Lung (tissue), 12 donors: ENCODE data around the gene AUTS2. TPM values are rescaled to one million over a fixed set of nuclear protein-coding genes. Genes with fewer than 3 reads are reported as not detected.
A peak's percentile ranks its signal among the peaks of the same experiment; 100 is the strongest.

Source experiments
- ATAC-seq: fragments of 200-7000 bp; cut with Tn5 transposase; one replicate; pipeline ENCODE4 v1.9.1; 2020; ENCODE audit warnings: moderate number of reproducible peaks; ENCODE audit not compliant: insufficient read depth, low FRiP score
- DNase-seq, 3 donors: peaks; one replicate each; pipeline ENCODE4 v3.0.0-alpha.2; 2013 to 2017
- H3K27ac ChIP-seq, 2 donors: one replicate each; pipeline ENCODE4 v1.5.1; 2013; ENCODE audit warnings: mild to moderate bottlenecking in 2 of 2, moderate library complexity in 2 of 2, control low read depth in 1 of 2, inconsistent platforms in 1 of 2, low read depth in 1 of 2, low read length in 1 of 2
- H3K27me3 ChIP-seq, 3 donors: one replicate each; pipeline ENCODE4 v1.5.1; 2013; ENCODE audit warnings: low read length in 2 of 3; ENCODE audit not compliant: control insufficient read depth in 3 of 3, insufficient read depth in 3 of 3
- H3K36me3 ChIP-seq, 4 donors: one replicate each; pipeline ENCODE4 v1.5.1; 2013; ENCODE audit warnings: low read length in 4 of 4, mild to moderate bottlenecking in 1 of 4, moderate library complexity in 1 of 4; ENCODE audit not compliant: control insufficient read depth in 4 of 4, insufficient read depth in 4 of 4
- H3K4me1 ChIP-seq, 5 donors: one replicate each; pipeline ENCODE4 v1.5.1; 2013; ENCODE audit warnings: low read length in 5 of 5, mild to moderate bottlenecking in 2 of 5, moderate library complexity in 1 of 5; ENCODE audit not compliant: control insufficient read depth in 5 of 5, insufficient read depth in 5 of 5
- H3K4me3 ChIP-seq: one replicate; pipeline ENCODE4 v1.5.1; 2013; ENCODE audit warnings: mild to moderate bottlenecking, control low read depth, moderate library complexity
- H3K9ac ChIP-seq, 2 donors: one replicate each; pipeline ENCODE4 v1.5.1; 2013; ENCODE audit warnings: low read length in 2 of 2, control low read depth in 1 of 2; ENCODE audit not compliant: insufficient read depth in 1 of 2
- H3K9me3 ChIP-seq, 4 donors: one replicate each; pipeline ENCODE4 v1.5.1; 2013; ENCODE audit warnings: low read length in 3 of 4, mild to moderate bottlenecking in 1 of 4, moderate library complexity in 1 of 4; ENCODE audit not compliant: control insufficient read depth in 4 of 4, insufficient read depth in 3 of 4
- WGBS, 2 donors: extraction: QIAGEN DNeasy Blood & Tissue Kit; methylation state at CpG; one replicate each; pipeline ENCODE4 v1.1.7; 2013; 5-methylcytosine and 5-hydroxymethylcytosine counted together
- polyA plus RNA-seq, 2 donors: library from polyadenylated mRNA; stranded (reverse); fragments of 200-250 nt; gene quantifications; one replicate each; pipeline ENCODE4 v1.2.1, GENCODE V29; 2013
- total RNA-seq, 2 donors: library from RNA; depleted of rRNA in 1 of 2; stranded (reverse); fragments of >200 nt in 1 of 2; gene quantifications; one replicate each; pipeline ENCODE4 v1.2.1, GENCODE V29; 2014 to 2021
- TF ChIP-seq, protein P1 (sequence below): IDR thresholded peaks from 2 replicates; pipeline ENCODE4 v1.5.1; 2012; ENCODE audit warnings: mild to moderate bottlenecking; ENCODE audit errors: control extremely low read depth, extremely low read depth
- donor health status: control.
- donor health status: control.
- donor health status: Bipolar disorder and iron deficiency.
- donor health status: healthy.
- donor health status: DM: yes; HTN: yes; CAD: no.

The AUTS2 gene
- total and polyA plus RNA-seq, 4 donors, result 11.8 to 115 (median 40.6) TPM

DNA sequence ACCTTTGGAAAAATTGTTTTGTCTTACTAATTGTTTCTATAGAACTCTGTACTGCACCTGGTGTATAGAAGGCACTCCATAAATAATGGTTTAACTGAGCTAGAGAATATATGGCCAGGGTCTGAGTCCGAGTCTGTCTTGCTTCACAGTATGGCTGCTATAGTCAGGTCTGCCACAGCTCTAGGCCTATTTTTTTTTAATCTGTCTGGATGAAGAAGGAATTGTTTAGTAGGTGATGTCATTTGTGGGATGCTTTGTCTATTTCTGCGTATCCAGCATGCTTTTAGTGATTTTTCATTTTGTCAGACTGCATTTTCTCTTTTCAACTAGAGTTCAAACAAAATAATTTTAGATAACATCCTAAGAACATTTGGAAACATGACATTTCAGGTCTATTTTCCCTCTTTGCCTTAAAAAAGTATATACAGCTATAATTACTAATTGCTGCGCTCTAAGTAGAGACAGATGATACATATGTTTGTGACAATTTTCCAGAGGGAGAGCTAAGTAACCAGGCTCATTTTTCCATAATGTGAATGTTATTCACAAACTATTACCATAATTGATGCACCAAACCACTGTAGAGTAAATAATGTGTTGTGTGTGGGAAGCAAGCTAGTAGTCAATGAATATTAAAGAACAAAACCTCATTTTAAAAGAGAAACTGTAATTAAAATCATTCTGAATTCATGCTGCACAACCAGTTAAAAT, 361.7 kb downstream of the AUTS2 start:
- WGBS, 2 donors, result 93 to 96% methylated on average over 3 of the region's 3 CpGs
- TF ChIP-seq, protein P1, sequence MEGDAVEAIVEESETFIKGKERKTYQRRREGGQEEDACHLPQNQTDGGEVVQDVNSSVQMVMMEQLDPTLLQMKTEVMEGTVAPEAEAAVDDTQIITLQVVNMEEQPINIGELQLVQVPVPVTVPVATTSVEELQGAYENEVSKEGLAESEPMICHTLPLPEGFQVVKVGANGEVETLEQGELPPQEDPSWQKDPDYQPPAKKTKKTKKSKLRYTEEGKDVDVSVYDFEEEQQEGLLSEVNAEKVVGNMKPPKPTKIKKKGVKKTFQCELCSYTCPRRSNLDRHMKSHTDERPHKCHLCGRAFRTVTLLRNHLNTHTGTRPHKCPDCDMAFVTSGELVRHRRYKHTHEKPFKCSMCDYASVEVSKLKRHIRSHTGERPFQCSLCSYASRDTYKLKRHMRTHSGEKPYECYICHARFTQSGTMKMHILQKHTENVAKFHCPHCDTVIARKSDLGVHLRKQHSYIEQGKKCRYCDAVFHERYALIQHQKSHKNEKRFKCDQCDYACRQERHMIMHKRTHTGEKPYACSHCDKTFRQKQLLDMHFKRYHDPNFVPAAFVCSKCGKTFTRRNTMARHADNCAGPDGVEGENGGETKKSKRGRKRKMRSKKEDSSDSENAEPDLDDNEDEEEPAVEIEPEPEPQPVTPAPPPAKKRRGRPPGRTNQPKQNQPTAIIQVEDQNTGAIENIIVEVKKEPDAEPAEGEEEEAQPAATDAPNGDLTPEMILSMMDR, result no peak
- no peak for ATAC-seq

DNA sequence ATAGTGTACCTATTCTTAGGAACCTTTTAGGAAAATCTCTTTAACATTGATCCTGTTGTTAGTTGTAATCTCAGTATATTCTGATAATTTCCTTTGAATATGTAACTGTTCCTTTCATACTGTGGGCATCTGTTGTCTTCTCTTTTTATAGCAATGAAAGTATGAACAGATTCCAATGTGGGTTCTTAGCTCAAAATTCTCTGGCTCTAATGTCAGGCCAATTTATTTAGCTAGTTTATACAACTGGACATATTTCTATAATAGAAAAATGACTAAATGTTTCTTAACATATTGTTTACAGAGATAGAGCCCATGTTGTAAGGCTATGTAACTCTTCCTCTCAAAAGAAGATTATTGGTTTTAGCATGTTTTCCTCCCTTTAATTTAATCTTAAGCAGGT, 363.2 kb downstream of the AUTS2 start:
- Histone ChIP-seq H3K36me3 (no peaks in the 10 kb centered on the region), H3K27ac (no peak overlapping the region), H3K4me3 (no peak overlapping the region), H3K4me1 (peaks cover 0 to 27% (median 21%) of the 10 kb centered on the region in 5 donors), H3K27me3 (no peaks in the 10 kb centered on the region), H3K9me3 (no peaks in the 10 kb centered on the region), H3K9ac (no peak overlapping the region)
- no peak for DNase-seq
- ATAC-seq, result no peak
- TF ChIP-seq, protein P1, result no peak

More for the DNA sequence above, 361.7 kb downstream of the AUTS2 start:
- no peaks in the 10 kb centered on the region for H3K27me3 ChIP-seq
- H3K9me3 ChIP-seq, result no peaks in the 10 kb centered on the region
- H3K4me3 ChIP-seq, result no peak overlapping the region
- H3K4me1 ChIP-seq, result peaks cover 0 to 27% (median 21%) of the 10 kb centered on the region in 5 donors
- no peak overlapping the region for H3K9ac ChIP-seq
- no peak overlapping the region for H3K27ac ChIP-seq
- H3K36me3 ChIP-seq, result no peaks in the 10 kb centered on the region
- DNase-seq, result no peak

DNA sequence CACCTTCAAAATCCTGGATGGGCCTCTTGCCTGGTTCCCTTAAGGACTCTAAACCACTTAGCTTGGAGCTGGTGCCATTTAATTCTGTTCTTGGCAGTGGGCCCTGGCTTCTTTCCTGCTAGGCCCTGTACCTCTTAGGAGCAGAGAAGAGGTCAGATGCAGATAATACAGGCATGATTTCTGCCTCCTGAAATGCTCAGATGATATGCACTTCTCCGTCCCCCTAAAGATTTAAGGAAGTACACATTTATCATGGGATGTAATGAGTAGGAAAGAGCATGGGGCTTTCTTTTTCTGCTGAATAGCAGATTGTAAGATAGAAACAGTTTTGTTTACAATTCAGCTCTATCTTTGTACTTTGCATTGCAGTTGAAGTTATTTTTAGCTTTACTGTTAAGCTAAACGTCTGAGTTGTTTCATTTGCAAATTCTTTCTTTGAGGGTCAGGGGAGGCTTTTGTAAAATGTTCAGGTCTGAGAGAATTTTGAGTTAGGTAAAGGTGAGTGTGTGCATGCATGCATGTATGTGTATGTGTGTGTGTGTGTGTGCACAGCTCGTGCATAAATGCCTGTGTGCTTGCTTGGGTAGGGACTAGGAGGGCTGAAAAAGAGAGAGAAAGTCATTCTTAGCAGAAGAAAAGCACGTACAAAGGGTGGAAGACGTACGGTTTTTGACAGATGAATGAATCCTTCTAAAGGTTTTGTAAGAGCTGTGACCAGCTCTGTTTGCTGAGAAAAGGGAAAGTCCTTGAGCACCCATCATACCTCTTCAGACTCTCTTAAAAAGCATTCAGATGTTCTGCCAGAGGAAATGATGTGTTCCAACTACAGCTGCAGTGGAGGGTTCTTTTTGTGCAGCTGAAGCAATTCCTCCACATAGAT, 364.2 kb downstream of the AUTS2 start:
- TF ChIP-seq, protein P1, result no peak
- no peaks in the 10 kb centered on the region for H3K9me3 ChIP-seq
- no peaks in the 10 kb centered on the region for H3K27me3 ChIP-seq
- peak overlapping the region in 1 of 2 donors; percentile 56 for H3K9ac ChIP-seq
- WGBS, 2 donors, result 6 to 19% methylated on average over 6 of the region's 6 CpGs
- H3K36me3 ChIP-seq, result no peaks in the 10 kb centered on the region
- DNase-seq (peak; percentile 50 to 85 (median 80)), ATAC-seq (peak; percentile 37)
- no peak overlapping the region for H3K4me3 ChIP-seq
- peaks cover 3 to 35% (median 27%) of the 10 kb centered on the region in 5 donors for H3K4me1 ChIP-seq
- peak overlapping the region in 1 of 2 donors; percentile 7 for H3K27ac ChIP-seq
